NCI-H2196 treated with DMSO at 0.1 percent for 48 hours (cell line): ENCODE data around the gene SLC41A3.

ENCODE experiments used
- DNase-seq: peaks from one replicate; lab custom pipeline; 2025; ENCODE audit not compliant: unreplicated experiment; lab: John Stamatoyannopoulos, UW

The SLC41A3 gene

GRCh38 chr3:126030455-126030854 is 53.5 kb downstream of the SLC41A3 start:
- no peak for DNase-seq

GRCh38 chr3:126029241-126029640 is 54.7 kb downstream of the SLC41A3 start:
- DNase-seq = no peak

- no peak for DNase-seq
These were observed 55.8 kb downstream of the SLC41A3 start for GRCh38 chr3:126028096-126028495.

- DNase-seq = no peak
These were observed 57.2 kb downstream of the SLC41A3 start for GRCh38 chr3:126026761-126027160.

GRCh38 chr3:126026277-126026751 is 57.6 kb downstream of the SLC41A3 start:
- no peak for DNase-seq

GRCh38 chr3:126025862-126026261 is 58.1 kb downstream of the SLC41A3 start:
- no peak for DNase-seq

GRCh38 chr3:126025116-126025729 is 58.7 kb downstream of the SLC41A3 start:
- no peak for DNase-seq

- DNase-seq = no peak
These were observed 59.7 kb downstream of the SLC41A3 start for GRCh38 chr3:126024049-126024854.

- DNase-seq = no peak
These were observed 60.5 kb downstream of the SLC41A3 start for GRCh38 chr3:126023390-126023789.

- no peak for DNase-seq
These were observed 61.1 kb downstream of the SLC41A3 start for GRCh38 chr3:126022741-126023359.

- DNase-seq = no peak
These were observed 62.2 kb downstream of the SLC41A3 start for GRCh38 chr3:126021702-126022101.

- DNase-seq = no peak
These were observed 62.7 kb downstream of the SLC41A3 start for GRCh38 chr3:126021224-126021623.

- no peak for DNase-seq
These were observed 64.2 kb downstream of the SLC41A3 start for GRCh38 chr3:126019683-126020082.

GRCh38 chr3:126018995-126019394 is 64.9 kb downstream of the SLC41A3 start:
- no peak for DNase-seq

GRCh38 chr3:126018545-126018944 is 65.4 kb downstream of the SLC41A3 start:
- no peak for DNase-seq

- DNase-seq = no peak
These were observed 66.6 kb downstream of the SLC41A3 start for GRCh38 chr3:126017362-126017761.

- no peak for DNase-seq
These were observed 67.3 kb downstream of the SLC41A3 start for GRCh38 chr3:126016616-126017015.

GRCh38 chr3:126015075-126015474 is 68.8 kb downstream of the SLC41A3 start:
- no peak for DNase-seq

- no peak for DNase-seq
These were observed 69.7 kb downstream of the SLC41A3 start for GRCh38 chr3:126014252-126014651.

- DNase-seq = no peak
These were observed 70.2 kb downstream of the SLC41A3 start for GRCh38 chr3:126013751-126014156.

- DNase-seq = no peak
These were observed 74.7 kb downstream of the SLC41A3 start for GRCh38 chr3:126009181-126009580.

GRCh38 chr3:126008219-126008618 is 75.7 kb downstream of the SLC41A3 start:
- DNase-seq = no peak
